Activated T-cell treated with anti-CD3 and anti-CD28 coated beads, Interleukin-2, amount 50 U/mL, for 1 hour (primary cell): ENCODE data around the gene MRNIP.
"Not testable (repeated sequence)": the region's sequence is repeated elsewhere in the genome, so short reads cannot be mapped to it uniquely, and the experiment has no call there.

ENCODE experiments used
- DNase-seq: peaks from one replicate; pipeline ENCODE4 v3.0.0-alpha.2; 2020

Gene MRNIP

GRCh38 chr5:179887095-179887494 is 28.5 kb upstream of the MRNIP start:
- DNase-seq, result no peak

GRCh38 chr5:179886190-179886911 is 27.7 kb upstream of the MRNIP start:
- no peak for DNase-seq

GRCh38 chr5:179885491-179886090 is 27.0 kb upstream of the MRNIP start:
- no peak for DNase-seq

- DNase-seq, result no peak
These were observed 24.5 kb upstream of the MRNIP start for GRCh38 chr5:179883163-179883562.

- no peak for DNase-seq
These were observed 23.7 kb upstream of the MRNIP start for GRCh38 chr5:179882338-179882737.

GRCh38 chr5:179880848-179881590 is 22.4 kb upstream of the MRNIP start:
- DNase-seq, result no peak

GRCh38 chr5:179880066-179880650 is 21.5 kb upstream of the MRNIP start:
- no peak for DNase-seq

GRCh38 chr5:179879690-179880010 is 21.0 kb upstream of the MRNIP start:
- DNase-seq, result no peak

GRCh38 chr5:179879003-179879689 is 20.5 kb upstream of the MRNIP start:
- DNase-seq, result no peak

- no peak for DNase-seq
These were observed 19.8 kb upstream of the MRNIP start for GRCh38 chr5:179878222-179879002.

GRCh38 chr5:179876610-179876952 is 18.0 kb upstream of the MRNIP start:
- no peak for DNase-seq

- DNase-seq, result no peak
These were observed 17.4 kb upstream of the MRNIP start for GRCh38 chr5:179875741-179876609.

GRCh38 chr5:179874536-179875292 is 16.1 kb upstream of the MRNIP start:
- no peak for DNase-seq

GRCh38 chr5:179874136-179874535 is 15.5 kb upstream of the MRNIP start:
- DNase-seq, result no peak

- no peak for DNase-seq
These were observed 15.0 kb upstream of the MRNIP start for GRCh38 chr5:179873588-179874110.

GRCh38 chr5:179872828-179873575 is 14.4 kb upstream of the MRNIP start:
- no peak for DNase-seq

- DNase-seq, result no peak
These were observed 13.6 kb upstream of the MRNIP start for GRCh38 chr5:179872055-179872827.

- DNase-seq, result not testable (repeated sequence)
These were observed 12.9 kb upstream of the MRNIP start for GRCh38 chr5:179871533-179871932.

GRCh38 chr5:179870952-179871351 is 12.3 kb upstream of the MRNIP start:
- DNase-seq, result no peak
